HG03558 (cell line): ENCODE data around the gene GPC6.
"Not testable (repeated sequence)": the region's sequence is repeated elsewhere in the genome, so short reads cannot be mapped to it uniquely, and the experiment has no call there.

Experiments
- ATAC-seq: cut with Tn5 transposase; IDR thresholded peaks from one replicate; pipeline ENCODE4 v1.9.1; 2021; ENCODE audit warnings: moderate number of reproducible peaks; ENCODE audit not compliant: unreplicated experiment; ENCODE audit errors: extremely low read depth

GPC6 gene

DNA sequence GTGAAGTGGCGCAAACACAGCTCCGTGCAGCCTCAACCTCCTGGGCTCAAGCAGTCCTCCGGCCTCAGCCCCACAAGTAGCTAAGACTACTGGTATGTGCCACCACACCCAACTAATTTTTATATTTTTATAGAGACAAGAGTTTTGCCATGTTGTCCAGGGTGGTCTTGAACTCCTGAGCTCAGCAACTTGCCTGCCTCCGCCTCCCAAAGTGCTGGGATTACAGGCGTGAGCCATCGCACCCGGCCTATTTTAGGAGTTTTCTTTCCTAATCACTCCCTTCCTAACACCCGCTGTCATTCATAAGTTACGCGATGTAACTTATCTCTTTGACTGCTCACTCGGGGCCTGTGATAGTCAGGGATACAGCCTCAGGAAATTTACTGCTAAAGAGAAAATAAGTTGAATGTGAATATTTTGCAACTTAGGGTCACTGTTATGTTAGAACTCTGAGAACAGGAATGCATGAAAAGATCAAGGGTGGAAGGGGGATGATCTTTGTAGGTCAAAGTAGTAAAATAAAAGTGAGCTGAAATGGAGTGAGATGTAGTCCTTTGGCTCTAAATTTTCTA lies 1112.6 kb downstream of the GPC6 start:
- ATAC-seq = no peak

DNA sequence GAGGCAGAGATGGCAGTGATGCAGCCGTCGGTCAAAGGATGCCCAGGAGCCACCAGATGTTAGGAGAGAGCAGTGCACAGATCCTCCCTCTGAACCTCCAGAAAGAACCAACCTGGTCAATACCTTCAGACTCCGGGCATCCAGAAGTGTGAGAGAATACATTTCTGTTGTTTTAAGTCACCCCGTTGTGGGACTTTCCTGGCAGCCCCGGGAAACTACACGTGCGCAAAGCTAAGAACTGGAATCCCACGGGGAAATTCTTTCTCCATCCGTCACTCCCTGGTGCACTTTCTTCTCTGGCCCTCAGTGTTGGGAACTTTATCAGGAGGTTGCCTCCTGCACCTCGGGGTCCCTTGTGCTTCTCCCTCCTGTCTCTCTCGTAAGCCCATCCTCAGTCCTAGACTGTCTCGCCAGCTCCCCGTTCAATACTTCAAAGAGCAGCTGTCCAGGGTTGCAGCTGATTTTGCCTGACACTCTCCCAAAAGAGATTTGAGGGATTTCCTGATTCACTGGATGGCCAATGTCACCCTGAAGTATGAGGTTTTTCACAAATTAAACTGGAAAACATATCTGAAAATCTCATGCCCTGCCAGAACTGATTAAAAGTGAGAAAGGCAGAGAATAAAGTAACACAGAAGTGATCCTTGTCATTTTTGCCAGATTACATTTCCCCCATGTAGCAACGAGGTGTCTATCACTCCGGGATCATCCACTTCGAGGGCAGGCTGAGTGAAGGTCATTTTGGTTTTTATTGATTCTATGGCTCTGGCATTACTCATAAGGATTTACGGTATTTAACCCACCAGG lies 1116.0 kb downstream of the GPC6 start:
- no peak for ATAC-seq

DNA sequence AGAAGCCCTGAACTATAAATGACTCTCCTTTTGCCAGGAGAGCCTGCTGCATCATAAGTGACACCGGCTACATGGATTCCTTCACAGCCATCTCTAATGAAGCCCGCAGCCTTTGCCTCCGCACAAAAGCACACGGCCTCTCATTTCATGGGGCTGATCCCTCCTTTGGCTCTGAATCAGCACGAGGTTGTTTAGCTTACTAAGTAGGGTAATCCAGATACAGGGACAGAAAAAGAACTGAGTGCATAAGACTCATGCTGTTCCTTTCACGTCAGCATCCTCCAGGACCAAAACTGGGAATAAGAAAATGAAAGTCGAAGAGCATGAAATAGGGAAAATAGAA lies 1116.6 kb downstream of the GPC6 start:
- ATAC-seq = no peak

DNA sequence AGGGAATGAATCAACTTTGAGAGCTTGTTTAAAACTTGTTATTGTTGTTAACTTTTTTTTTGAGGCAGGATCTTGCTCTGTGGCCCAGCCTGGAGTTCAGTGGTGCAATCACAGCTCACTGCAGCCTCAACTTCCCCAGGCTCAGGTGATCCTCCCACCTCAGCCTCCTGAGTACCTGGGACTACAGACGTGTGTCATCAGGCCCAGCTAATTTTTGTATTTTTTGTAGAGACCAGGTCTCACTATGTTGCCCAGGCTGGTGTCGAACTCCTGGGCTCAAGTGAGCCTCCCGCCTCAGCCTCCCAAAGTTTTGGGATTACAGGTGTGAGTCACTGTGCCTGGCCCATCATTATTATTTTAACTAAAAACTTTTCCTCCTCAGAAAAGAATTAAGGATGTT lies 1117.1 kb downstream of the GPC6 start:
- not testable (repeated sequence) for ATAC-seq

DNA sequence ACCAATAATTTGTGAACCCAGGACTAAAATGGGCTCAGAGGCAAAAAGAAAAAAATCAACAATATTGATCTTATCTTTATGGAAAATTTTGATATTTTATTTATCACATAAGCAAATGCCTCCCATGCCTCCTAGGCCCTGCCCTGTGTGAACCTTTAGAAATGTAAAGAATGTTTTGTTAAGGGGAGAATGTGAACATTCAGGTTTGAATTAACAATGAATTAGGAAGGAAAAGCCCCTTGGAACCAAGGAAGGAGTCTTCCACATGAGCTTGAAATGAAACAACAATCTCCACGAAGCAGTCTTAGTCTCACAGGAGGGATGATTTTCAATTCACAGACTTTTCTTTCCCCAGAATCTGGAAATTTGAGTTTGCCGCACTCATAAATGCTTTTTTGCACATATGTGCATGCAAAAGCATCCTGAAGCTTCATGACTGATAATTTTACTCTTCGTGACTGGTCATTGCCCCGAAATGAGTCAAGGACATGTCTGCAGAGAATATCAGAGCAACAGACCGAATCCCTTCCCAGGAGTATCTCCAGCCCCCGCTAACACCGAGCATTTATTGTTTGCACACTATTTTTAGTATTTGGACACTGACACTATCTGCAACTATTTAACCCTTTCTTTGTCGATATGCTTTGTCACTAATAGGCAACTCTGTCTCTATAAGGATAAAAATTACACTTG lies 1117.7 kb downstream of the GPC6 start:
- no peak for ATAC-seq

DNA sequence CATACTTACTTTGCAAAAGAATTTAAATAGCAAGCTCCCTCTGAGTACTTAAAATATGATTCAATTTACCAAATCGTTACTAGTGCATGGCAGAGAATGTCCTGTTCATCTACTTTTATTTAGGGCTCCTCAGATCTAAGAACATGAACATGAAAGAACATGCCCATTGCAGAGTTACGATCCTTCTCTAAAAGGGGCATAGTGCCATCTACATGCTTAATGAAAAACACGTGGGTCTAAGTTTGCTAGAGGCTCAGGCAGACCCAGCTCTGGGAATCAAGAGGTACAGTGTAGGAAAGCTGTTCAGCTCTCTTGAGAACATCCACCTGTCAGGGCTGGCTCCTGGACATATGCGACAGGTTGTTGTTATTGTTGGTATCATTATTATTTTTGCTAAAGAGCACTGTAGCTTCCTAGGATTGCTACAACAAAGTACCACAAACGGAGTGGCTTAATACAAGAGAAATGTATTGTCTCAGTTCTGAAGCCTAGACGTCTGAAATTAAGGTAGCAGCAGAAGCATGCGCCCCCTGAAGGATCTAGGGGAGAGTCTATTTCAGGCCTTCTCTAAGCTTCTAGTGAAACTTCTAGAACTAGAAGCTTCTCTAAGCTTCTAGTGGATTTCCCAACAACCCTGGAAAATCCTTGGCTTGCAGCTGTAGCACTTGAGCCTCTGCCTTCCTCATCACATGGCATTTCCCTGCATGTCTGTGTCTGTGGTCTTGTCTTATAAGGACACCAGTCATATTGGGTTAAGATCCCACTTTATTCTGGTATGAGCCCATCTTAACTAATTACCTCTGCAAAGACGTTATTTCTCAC lies 1119.0 kb downstream of the GPC6 start:
- no peak for ATAC-seq

DNA sequence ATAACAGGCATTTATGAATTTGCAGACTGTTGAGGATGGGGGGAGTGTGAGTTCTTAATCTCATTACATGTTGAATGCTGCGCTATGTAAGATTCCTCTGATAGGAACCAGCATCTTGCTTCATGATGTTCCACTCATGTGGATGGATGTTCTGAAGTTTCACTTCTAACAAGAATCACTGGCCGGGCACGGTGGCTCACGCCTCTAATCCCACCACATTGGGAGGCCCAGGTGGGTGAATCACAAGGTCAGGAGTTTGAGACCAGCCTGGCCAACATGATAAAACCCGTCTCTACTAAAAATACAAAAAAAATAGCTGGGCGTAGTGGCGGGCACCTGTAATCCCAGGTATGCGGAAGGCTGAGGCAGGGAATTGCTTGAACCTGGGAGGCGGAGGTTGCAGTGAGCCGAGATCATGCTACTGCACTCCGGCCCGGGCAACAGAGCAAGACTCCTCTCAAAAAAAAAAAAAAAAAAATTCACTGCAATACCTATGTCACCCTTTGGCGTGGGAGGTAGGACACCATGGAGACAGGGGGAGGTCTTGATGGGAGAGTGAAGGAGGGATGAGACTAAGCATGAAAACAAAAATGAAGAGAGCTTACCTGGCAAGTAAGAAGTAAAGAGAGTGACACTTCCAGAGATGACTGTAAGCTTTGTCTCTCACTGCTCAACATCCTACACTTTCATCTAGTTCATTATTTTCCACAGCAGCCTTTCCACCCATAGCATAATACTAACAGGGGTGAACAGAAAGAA lies 1119.8 kb downstream of the GPC6 start:
- no peak for ATAC-seq

DNA sequence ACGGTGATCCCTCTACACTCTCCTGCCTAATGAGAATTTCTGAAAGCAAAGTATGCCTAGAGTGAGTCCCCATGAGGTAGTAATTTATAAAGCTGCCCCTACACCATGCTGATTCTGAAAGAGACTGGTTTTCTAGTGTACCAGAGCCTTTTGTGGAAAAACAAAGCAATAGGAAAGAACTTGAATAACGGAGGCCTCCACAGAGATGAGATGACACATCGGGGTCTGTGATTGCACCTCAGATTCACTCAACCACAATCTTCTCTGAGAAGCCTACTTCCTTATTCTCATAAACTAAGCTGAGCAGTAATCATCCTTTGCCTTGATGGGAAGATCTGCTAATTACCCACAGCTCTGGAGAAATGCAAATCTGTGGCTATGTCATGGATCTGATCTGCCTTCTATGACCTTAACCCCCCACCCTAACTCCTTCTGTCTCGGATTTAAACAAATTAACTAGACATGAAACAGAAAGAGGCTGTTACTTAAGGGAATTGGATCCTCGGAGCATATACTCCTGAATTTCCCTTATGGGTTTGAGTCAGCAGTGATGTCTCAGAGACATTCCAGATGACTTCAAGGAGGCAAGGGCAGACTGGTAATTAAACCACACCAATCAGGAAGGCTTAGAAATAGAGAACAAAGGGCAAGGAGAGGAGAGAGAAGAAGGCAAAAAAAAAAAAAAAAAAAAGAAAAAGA lies 1124.8 kb downstream of the GPC6 start:
- ATAC-seq = no peak

DNA sequence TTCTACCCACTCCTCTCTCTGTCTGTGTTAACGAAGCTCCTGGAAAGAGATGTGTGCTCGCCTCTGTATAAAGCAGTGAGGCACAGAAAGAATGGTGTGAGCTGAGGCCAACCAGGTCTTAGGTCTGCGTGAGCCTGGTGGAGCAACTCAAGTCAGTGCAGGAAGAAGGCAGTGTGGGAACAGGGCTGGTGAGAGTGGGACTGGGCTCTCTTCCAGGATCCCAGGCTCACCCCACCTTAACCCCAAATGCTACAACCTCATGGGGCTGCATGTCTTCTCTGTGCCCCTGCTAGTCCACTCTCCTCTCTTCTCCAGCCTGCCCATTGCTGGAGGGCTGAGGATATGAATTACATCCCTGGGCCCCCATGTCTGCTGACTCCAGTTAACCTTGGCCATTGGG lies 1125.5 kb downstream of the GPC6 start:
- ATAC-seq = no peak

DNA sequence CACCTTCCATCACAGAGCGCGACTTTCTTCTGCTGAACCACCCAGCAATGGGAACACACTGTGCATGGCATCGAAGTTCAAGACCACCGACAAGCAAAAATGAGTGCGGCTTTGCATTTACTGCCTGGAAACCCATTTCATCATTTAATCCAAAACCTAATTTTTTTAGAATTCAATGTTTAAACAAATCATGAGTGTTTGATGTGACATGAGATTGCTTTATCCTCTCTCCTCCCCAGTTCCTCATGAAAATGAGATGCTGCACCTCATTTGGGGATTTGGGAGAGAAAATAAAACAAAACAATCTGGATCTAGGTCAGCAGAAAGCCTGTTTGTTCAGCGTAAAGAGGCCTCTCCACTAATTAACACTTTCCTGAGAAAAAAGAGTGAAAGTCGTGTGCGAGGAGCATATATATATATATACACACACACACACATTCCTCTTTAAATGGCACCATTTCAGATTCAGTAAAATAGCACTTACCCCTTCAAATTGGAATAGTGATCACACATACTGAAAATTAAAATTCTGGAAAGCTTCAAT lies 1126.6 kb downstream of the GPC6 start:
- ATAC-seq = no peak

DNA sequence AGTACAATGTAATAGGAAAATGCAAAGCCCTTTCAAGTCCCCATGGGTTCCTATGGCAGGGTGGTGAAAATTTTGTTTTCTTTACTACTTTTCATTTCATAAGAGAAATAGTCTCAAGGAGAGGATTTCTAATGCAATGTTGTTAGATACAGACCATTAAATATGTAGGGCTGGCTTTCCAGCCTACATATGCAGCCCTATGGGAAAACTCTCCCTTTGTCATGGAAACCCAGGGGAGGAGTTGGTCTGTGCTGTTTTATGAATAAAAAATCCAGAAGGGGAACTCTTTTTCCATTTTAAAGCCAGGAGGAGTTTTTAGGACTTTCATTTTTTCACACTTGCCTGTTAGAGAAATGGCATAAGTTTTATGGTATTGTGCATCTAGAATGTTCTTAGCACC lies 1133.3 kb downstream of the GPC6 start:
- ATAC-seq = no peak

DNA sequence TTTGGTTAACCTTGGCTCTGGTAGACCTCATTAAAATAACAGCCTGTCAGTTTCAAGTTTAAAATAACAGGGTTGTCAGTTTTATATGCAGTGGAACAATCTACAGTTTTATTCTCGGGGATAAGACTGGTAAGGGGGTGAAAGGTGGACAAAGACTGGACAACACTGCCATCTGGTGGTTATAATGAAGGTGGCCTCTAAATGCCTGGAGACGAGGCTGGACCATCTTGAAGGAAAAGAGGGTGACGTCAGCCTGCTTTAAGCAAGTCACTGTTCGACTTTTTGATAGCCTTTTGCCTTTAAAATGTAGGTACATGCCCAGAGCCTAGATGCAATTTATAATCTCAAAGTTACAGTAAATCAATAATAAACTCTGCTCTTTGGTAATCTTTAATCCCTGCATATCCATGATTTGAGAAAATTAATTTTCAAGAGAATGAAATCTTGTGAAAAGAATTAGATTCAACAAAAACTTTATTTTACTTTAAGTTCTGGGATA lies 1135.9 kb downstream of the GPC6 start:
- peak; percentile 99 for ATAC-seq

DNA sequence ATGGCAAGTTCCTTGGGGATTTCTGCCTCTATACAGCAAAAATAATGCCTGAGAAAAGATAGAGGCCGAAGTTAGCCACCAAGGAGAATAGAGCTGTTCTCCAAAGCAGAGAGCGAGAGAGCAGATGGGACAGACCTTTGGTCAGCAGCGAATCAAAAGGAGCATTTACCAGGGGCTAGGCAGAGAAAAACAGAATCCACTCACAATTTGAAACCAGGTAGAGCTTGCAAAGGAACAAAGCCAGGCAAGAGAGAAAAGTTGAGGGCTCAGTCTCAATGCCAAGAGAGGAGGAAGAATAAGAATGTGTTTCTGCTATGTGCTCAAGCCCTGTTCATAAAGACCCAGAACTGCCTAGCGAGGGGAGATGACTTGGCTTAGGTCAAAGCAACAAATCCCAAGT lies 1140.1 kb downstream of the GPC6 start:
- no peak for ATAC-seq

DNA sequence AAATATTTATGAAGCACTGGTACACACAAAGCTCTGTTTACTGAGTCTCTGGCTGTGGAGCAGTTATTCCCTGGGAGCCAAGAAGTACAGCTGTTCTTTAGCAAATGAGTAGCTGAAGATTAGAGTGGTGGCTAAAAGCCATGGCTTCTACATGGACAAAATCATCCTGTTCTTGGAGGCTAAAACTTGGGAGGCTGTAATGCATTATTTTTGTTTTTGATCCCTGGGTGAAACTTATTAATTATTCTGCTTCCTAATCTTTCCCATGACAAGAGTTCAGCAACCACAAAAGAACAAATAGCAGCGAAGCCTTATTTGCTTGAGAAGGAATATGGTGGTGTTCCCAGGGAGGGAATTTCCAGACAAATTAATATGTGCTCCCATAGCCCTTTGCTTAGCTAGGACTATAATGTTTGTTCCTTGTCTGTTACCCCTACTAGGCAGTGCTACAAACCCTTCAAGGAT lies 1143.4 kb downstream of the GPC6 start:
- ATAC-seq = no peak

DNA sequence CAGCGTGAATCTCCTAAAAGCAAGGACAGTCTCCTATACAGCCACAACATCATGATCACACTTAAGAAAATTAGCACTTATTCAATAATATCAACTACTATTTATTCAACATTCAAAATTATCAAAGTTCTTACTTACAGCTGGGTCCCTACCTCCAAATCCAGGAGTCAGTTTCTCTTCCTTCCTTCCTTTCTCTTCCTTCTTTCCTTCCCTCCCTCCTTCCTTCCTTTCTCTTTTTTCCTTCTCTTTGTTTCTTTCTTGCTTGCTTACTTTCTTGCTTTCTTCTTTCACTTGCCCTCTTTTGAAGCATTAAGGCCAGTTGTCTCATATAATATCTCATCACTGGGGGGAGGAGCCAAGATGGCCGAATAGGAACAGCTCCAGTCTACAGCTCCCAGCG lies 1145.2 kb downstream of the GPC6 start:
- ATAC-seq = no peak

DNA sequence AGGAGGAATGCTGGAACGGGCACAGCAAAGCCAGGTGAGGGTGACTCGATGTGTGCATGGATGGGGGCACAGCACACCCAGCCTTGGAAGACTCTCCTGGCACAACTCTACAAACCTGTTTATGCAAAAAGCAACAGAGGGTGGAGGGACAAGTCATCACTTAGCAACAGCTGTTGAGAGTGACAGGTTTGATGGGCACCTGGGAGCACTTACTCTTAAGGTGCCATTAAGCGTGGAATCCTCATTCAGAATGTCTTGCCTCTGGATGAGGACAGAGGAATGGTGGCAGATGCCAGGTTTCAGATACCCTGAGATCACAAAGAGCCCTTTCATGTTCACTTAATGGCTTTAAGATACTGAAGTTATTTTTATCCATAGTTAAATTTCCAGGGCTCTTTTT lies 1155.9 kb downstream of the GPC6 start:
- no peak for ATAC-seq

DNA sequence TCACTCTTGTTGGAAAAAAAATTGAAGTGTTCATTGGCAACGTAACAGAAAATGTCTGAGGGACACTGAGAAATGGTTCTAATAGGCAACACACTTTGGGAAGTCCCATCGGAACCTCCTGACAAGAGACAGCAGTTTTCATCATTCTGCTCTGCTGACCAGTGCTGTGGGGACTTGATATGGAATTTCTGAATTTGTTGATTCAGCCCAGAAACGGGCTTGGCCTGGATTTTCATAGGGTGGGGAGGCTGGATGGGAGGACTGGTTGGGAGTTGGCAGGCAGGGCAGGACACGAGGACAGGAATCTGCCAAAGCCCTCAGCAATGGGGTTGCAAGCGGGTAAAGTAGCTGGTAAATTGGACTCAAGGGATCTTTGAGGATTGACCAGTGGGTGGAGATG lies 1156.4 kb downstream of the GPC6 start:
- no peak for ATAC-seq

DNA sequence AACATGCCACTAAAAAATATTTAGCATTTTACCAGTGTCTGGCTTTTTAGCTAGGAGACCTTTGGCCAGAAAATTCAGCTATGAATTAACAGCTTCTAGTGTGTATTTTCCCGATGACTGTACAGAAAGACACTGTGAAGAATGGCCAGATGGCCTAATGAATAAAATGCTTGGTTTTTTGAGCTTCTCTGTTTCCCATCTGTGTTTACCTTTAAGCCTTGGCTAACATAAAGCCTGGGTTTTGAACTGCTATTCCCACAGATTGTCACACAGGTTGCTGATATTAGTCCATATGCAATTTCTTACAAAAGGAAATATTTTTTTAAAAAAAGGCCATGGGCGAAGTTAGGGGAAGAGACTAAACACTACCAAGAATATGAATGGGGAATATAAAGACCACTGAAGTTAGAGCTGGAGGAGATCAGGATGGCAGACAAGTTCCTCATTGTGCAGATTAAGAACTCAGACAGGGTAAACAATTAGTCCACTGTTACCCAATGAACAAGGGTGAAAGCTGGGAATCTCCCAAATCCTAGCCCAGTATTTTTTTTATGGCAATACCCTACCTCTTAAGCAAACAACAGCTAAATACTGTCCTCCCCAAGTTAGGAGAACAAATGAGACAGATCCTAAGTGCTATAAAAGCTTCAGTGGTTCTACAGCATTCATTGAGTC lies 1157.8 kb downstream of the GPC6 start:
- ATAC-seq = no peak
